B cell (primary cell): ENCODE results near the gene PSMC3IP. TPM values are rescaled to one million over a fixed set of nuclear protein-coding genes. Genes with fewer than 3 reads are reported as not detected.

ENCODE experiments used
- ATAC-seq: fragments of 200-7000 bp; cut with Tn5 transposase; one replicate; pipeline ENCODE4 v1.10.0; 2021; ENCODE audit warnings: low read depth, mild to moderate bottlenecking, moderate number of reproducible peaks, moderate library complexity
- CTCF ChIA-PET: fragments of 350-600 bp; sonication (Branson Sonifier 250); formaldehyde crosslinking; loops from one replicate; lab custom pipeline; 2021; ENCODE audit warnings: antibody characterized with exemption, inconsistent platforms; lab: Charles Lee
- POLR2A ChIA-PET: fragments of 350-600 bp; sonication (Branson Sonifier 250); formaldehyde crosslinking; loops from one replicate; lab custom pipeline; 2021; ENCODE audit warnings: antibody characterized with exemption; lab: Charles Lee
- DNase-seq: peaks from one replicate; pipeline ENCODE4 v3.0.0; 2013
- H2AFZ ChIP-seq: 2 replicates; pipeline ENCODE4 v1.6.1; 2012; ENCODE audit warnings: mild to moderate bottlenecking, low read depth, low read length; ENCODE audit not compliant: insufficient read depth, poor library complexity, severe bottlenecking
- H3K27ac ChIP-seq, 2 donors: 1 replicate in 1 of 2; 2 replicates in 1 of 2; pipeline ENCODE4 v1.5.1; 2012 to 2013; ENCODE audit warnings: low read length in 2 of 2, mild to moderate bottlenecking in 2 of 2, moderate library complexity in 1 of 2
- H3K27me3 ChIP-seq, 4 experiments: fragments of 200-600 bp in 1 of 4; sonication (generic) in 1 of 4; replicated peaks in 1 of 4; 1 replicate in 2 of 4; 2 replicates in 2 of 4; pipeline versions ENCODE4 v1.6.1 to v1.7.0; 2013 to 2016; ENCODE audit warnings: low read length in 3 of 4, mild to moderate bottlenecking in 2 of 4, mixed read lengths in 1 of 4, moderate library complexity in 1 of 4; ENCODE audit not compliant: insufficient read depth in 4 of 4, control insufficient read depth in 3 of 4; ENCODE audit errors: control extremely low read depth in 1 of 4
- H3K36me3 ChIP-seq, 2 experiments: replicated peaks in 1 of 2; 1 replicate in 1 of 2; 2 replicates in 1 of 2; pipeline versions ENCODE4 v1.6.1 to v1.7.1; 2013; ENCODE audit warnings: low read length in 1 of 2; ENCODE audit not compliant: insufficient read depth in 2 of 2, control insufficient read depth in 1 of 2; ENCODE audit errors: control extremely low read depth in 1 of 2, extremely low read depth in 1 of 2
- H3K4me1 ChIP-seq, 2 donors: fragments of 200-600 bp in 1 of 2; sonication (generic) in 1 of 2; 1 replicate in 1 of 2; 2 replicates in 1 of 2; pipeline versions ENCODE4 v1.5.1 to v1.6.1; 2013 to 2017; ENCODE audit warnings: low read length in 2 of 2; ENCODE audit not compliant: control insufficient read depth in 2 of 2, insufficient read depth in 2 of 2
- H3K4me2 ChIP-seq: replicated peaks from 2 replicates; pipeline ENCODE3; 2012; ENCODE audit warnings: mild to moderate bottlenecking, low read depth, low read length; ENCODE audit not compliant: poor library complexity, severe bottlenecking
- H3K4me3 ChIP-seq, 5 experiments: fragments of 200-600 bp in 1 of 5; sonication (generic) in 1 of 5; 1 replicate in 3 of 5; 2 replicates in 2 of 5; pipeline versions ENCODE4 v1.5.1 to v1.7.0; 2011 to 2016; ENCODE audit warnings: low read length in 4 of 5, mild to moderate bottlenecking in 4 of 5, low read depth in 2 of 5, control low read depth in 1 of 5, moderate library complexity in 1 of 5; ENCODE audit not compliant: insufficient read depth in 1 of 5; ENCODE audit errors: control extremely low read depth in 1 of 5, extremely low read depth in 1 of 5
- H3K79me2 ChIP-seq: fragments of 200-600 bp; sonication (generic); one replicate; pipeline ENCODE4 v1.6.0; 2016; ENCODE audit warnings: low read length; ENCODE audit not compliant: control insufficient read depth, insufficient read depth
- H3K9ac ChIP-seq: fragments of 200-600 bp; sonication (generic); 2 replicates; pipeline ENCODE4 v1.6.1; 2017; ENCODE audit warnings: mild to moderate bottlenecking, low read length, moderate library complexity
- H3K9me3 ChIP-seq, 3 donors: one replicate each; pipeline versions ENCODE4 v1.6.1 to v1.7.1; 2013; ENCODE audit warnings: low read length in 2 of 3; ENCODE audit not compliant: control insufficient read depth in 2 of 3, insufficient read depth in 1 of 3; ENCODE audit errors: control extremely low read depth in 1 of 3
- H4K20me1 ChIP-seq: 2 replicates; pipeline ENCODE4 v1.6.0; 2012; ENCODE audit warnings: mild to moderate bottlenecking, low read length; ENCODE audit not compliant: insufficient read depth, control insufficient read depth, poor library complexity, severe bottlenecking
- H3K27ac Mint-ChIP-seq: one replicate; pipeline ENCODE4 v1.8.0; 2021; ENCODE audit warnings: mixed read lengths
- H3K27me3 Mint-ChIP-seq: one replicate; pipeline ENCODE4 v1.8.0; 2021; ENCODE audit warnings: mixed read lengths
- H3K4me1 Mint-ChIP-seq: one replicate; pipeline ENCODE4 v1.8.0; 2021; ENCODE audit warnings: mixed read lengths
- H3K4me3 Mint-ChIP-seq: one replicate; pipeline ENCODE4 v1.8.0; 2021; ENCODE audit warnings: mixed read lengths
- H3K9me3 Mint-ChIP-seq: one replicate; pipeline ENCODE4 v1.8.0; 2022; ENCODE audit warnings: mixed read lengths; ENCODE audit not compliant: insufficient read depth
- CTCF ChIP-seq: fragments of 200-600 bp; IDR thresholded peaks from one replicate; pipeline ENCODE4 v1.8.0; 2022; ENCODE audit warnings: antibody characterized with exemption, mild to moderate bottlenecking
- EZH2 ChIP-seq: IDR thresholded peaks from 2 replicates; pipeline ENCODE4 v1.6.1; 2012; ENCODE audit warnings: borderline replicate concordance, low read depth, mild to moderate bottlenecking, moderate library complexity, low read length; ENCODE audit not compliant: insufficient read depth, poor library complexity, severe bottlenecking
- WGBS: methylation state at CpG from one replicate; pipeline ENCODE4 v1.1.5; 2013; ENCODE audit warnings: missing lambda C conversion rate; ENCODE audit not compliant: insufficient coverage; 5-methylcytosine and 5-hydroxymethylcytosine counted together
- intact Hi-C: fragments of 100-400 bp; cut with micrococcal nuclease; formaldehyde crosslinking; loops from one replicate; pipeline ENCODE4 v1.10.0; 2022
- polyA plus RNA-seq: library from polyadenylated mRNA; depleted of rRNA; stranded (reverse); fragments of >200 nt; gene quantifications from 2 replicates; pipeline ENCODE4 v1.2.3, GENCODE V29; 2012
- total RNA-seq, 2 donors: library from RNA; stranded (reverse); fragments of 120-200 nt in 1 of 2; gene quantifications; 1 replicate in 1 of 2; 2 replicates in 1 of 2; pipeline versions ENCODE4 v1.2.3 to v1.2.4, GENCODE V29; 2013 to 2022

The PSMC3IP gene
- total and polyA plus RNA-seq, 2 donors (not counting 1 experiment from before 2014, with no cell fraction given) = 2.8 to 10.4 TPM

GRCh38 chr17:42564815-42565522 lies 12.6 kb downstream of the PSMC3IP start:
- H3K4me1 Mint-ChIP-seq = peaks cover 45% of the 10 kb centered on the region
- no peak for ATAC-seq

More at GRCh38 chr17:42564815-42565522, 12.6 kb downstream of the PSMC3IP start:
- TF ChIP-seq CTCF (no peak), EZH2 (no peak)
- no peaks in the 10 kb centered on the region for H3K27me3 Mint-ChIP-seq
- Histone ChIP-seq H4K20me1 (peaks cover 25% of the 10 kb centered on the region), H3K79me2 (peaks cover 69% of the 10 kb centered on the region), H3K9ac (no peak overlapping the region), H3K4me3 (no peak overlapping the region), H2AFZ (no peak overlapping the region), H3K4me1 (peaks cover 31 to 49% of the 10 kb centered on the region in 2 donors), H3K27me3 (no peaks in the 10 kb centered on the region), H3K36me3 (peaks cover 0 to 38% of the 10 kb centered on the region in 2 experiments), H3K27ac (peak overlapping the region in 1 of 2 donors; percentile 34), H3K9me3 (no peaks in the 10 kb centered on the region), H3K4me2 (no peak overlapping the region)
- H3K27ac Mint-ChIP-seq = peak overlapping the region; percentile 65
- H3K9me3 Mint-ChIP-seq = no peaks in the 10 kb centered on the region
- whole genome bisulfite sequencing = over 99% methylated on average over 11 of the region's 15 CpGs
- ChIA-PET CTCF (interaction anchor here (0.8 to 6.4 kb wide), 4 partner anchors 10 to 105 kb away, joined by 3 to 51 read pairs (median 4); partner anchors contain the start of gene PSMC3IP), POLR2A (interaction anchor here (0.6 to 0.7 kb wide), 2 partner anchors 8 to 87 kb away, joined by 3 to 5 read pairs; no protein-coding TSS in a partner anchor)
- peak overlapping the region; percentile 19 for H3K4me3 Mint-ChIP-seq
- intact Hi-C loops = loop anchor here (5.0 kb wide), 1 partner anchor 112 kb away; the partner anchor contains the start of gene PLEKHH3
- DNase-seq = no peak
